ENCODE results near the gene KRT6A.
"Not testable (repeated sequence)": the region's sequence is repeated elsewhere in the genome, so short reads cannot be mapped to it uniquely, and the experiment has no call there.

KRT6A gene

DNA sequence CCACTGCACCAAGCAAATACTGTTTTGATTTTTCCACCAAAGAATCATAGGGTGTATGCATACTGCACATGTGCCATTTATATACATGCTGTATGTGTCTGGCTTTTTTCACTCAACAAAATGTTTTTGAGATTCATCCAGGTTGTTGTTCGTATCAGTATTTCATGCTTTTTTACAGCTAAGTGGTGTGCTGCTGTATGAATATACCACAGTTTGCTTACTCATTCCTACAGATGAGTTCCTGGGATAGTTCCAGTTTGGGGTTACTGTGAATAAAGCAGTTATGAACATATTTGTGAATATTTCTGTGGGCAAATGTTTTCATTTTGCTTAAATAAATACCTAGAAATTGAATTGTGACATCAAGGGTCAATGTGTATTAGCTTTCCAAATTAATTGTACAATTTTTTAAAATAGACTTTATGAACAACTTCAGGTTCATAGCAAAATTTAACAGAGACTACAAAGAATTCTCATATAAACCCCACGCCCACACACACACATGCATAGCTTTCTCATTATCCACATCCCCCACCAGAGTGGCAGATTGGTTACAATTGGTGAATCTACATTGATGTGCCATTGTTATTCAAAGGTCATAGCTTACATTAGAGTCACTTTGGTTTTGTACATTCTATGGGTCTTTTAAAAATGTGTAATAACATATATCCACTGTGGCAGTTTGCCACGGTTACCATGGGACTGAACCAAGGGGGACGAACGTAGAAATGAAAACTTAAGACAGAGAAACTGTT is 6.9 kb upstream of the KRT6A start:
- DNase-seq = no peak

DNA sequence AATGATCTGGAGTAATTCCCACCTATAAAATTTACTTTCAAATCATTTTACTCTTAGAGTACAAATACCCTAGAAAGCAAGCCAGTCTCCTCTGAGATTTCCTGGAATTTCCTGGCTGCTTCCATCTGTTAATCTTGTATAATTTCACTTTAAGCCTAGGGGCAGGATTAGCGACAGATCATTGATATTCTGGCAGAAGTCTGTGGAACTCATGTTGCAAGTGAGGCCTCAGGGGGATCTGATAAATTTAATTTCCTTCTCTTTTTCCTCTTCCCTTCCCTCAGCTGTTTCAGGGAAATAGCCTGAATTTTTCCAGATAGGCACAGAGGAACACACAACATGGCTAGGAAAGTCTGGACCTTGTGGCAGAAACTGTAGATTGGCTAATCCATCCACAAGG is 5.9 kb upstream of the KRT6A start:
- DNase-seq = no peak

DNA sequence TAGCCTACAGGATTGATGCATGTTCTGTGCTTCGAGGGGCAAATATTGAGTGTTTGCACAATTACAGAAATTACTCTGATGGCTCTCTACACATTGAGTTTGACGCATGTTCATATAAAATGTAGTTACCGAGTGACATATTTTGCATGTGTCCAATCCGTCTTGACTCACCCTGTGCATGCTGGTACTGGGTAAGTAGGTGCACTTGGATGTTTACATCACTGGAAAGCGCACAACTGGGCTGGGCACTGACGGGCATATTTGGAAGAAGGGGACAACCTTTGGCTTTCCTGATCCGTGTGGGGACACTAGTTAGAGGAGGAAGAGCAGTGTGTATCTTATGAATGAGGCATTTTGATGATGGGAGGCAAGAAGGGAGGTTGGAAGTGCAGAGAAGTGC is 4.9 kb upstream of the KRT6A start:
- DNase-seq = no peak

DNA sequence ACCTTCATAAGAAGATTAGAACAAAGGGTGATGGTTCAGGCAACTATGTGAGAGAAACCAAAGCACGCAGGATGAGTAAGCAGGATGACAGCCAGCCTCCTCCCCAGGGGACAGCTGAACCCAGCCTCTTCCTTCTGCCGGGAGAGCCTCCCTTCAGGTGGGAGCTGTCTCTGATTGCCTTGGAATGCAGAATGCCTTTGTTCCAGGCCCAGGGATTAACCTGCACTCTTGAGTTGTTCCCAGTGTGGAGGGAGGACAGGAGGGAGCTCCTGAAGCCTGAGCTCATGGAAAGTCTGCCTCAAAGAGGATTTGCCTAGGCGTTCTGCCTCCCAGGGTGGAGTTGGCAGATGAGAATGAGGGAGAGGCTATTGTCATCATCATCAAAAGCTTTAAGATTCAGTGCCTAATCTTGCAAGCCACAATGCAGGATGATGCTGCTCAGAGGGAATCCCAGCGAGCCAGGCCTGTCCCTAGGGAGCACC is 3.6 kb upstream of the KRT6A start:
- DNase-seq = no peak

DNA sequence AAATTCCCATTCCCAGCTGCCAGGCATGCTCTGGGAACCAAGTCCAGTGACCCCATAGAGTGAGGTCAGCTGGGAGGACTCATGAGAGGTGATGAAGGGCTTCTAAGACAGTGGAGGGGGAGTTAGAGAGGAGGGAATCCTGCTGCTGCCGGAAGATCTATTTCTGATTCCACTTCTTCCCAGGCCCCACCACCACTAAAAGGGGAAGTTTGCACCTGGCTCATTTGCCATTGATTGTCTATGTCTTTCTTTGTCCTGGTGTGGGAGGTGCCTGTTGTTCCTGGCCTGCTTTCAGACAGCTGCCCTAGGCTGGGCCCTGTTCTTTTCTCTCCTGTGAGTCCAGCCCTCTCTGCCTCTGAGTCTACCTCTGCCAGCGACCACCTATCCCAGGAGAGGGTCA is 3.0 kb upstream of the KRT6A start:
- no peak for DNase-seq

DNA sequence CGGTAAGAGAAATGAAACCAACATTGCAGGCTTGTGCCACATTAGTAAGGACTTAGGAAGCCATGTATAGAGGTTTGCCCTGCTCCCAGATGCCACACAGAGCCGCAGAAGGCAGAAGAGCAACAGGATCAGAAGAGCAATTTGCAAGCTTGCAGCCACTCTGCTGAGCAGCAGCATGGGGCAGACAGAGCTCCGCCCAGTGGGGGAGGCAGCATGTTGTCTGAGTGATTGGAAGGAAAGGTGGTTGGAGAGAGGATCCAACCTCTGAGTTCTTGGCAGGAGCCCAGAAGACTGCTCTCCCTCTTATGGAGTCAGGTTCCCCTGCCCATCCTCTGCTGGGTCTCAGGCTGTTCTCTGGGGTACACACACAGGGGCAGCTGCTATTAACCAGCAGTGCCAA is 2.3 kb upstream of the KRT6A start:
- DNase-seq = no peak

DNA sequence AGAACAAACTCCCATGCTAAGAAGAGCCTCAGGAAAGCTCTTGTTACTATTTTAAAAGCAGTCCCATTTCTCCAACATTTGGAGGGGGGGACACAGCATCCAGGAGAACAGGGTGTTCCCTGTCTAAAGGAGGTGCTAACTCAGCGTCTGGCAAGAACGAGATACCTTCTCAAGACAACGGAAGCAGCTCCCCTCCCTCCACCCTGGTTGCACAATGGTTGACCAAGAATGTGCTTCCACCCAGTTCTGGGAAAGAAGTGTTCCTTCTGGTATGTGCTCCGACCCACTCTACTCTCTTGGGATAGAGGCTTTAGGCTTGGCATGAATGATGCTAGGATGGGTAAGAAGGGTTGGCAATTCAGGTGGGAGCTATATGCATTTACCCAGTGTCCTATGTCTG is 1.5 kb upstream of the KRT6A start:
- DNase-seq = no peak

DNA sequence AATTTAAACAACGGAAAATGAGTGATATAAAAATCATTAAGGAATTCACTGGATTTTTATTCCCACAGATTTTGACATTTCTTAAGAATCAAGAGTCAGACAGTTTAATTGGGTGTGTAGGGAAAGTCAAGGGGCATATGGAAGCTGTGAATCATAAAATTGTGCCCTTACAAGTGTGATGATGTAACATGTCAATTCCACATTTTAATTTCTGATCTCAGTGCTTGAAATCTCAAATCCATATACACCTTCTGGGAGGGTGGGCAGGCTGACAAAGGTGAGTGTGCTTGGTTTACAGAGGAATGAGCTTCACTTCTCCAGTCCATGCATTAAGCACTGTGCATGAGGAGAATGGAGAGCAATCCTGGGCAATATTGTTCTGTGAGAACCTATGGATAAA is 1.0 kb upstream of the KRT6A start:
- DNase-seq = no peak

DNA sequence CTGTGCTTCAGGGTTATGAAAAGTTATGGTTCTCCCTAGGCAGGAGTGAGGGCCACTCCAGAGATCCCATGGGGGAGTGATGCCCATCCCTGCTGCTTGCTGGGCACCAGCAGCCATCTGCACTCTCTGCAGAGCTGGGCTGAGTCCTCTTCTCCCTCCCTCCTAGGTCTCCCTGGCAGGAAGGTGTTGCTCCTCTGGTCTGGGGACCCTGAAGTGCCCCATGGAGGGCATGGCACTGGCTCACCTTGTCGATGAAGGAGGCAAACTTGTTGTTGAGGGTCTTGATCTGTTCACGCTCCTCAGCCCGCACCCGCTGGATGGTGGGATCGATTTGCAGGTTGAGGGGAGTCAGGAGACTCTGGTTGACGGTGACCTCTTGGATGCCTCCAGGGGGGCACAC is 652 bp downstream of the KRT6A start:
- DNase-seq = not testable (repeated sequence)

DNA sequence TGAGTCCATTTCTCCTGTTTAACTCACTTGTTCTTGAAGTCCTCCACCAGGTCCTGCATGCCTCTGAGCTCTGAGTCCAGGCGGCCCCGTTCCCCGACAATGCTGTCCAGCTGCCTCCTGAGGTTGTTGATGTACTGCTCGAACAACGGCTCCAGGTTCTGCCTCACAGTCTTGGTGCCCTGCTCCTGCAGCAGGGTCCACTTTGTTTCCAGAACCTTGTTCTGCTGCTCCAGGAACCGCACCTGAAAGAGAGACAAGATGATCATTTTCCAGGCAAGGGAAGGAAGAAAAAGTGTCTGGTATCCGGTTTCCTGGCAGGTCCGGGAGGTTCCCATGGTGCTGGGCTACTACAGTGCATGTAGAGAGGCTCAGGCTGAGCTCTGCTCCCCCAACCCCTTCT is 1.6 kb downstream of the KRT6A start:
- DNase-seq = not testable (repeated sequence)

DNA sequence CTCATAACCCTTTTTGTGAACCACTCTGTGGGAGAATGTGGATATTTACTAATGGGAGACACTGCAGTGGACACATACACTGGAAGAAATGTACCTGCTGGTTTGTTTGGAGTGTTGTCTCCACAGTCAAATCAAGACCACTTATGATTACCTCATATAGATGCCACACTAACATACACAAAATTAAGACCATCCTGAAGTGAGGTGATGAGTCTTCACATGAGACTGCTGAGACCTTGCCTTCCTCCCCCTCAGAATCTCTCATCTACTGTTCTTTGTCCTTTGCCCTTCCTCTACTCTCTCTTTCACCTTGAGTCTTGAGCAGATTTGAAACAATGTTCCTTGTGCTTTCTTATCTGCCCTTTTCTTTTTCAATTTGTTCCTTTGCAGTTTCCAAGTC is 4.3 kb downstream of the KRT6A start:
- DNase-seq = no peak

DNA sequence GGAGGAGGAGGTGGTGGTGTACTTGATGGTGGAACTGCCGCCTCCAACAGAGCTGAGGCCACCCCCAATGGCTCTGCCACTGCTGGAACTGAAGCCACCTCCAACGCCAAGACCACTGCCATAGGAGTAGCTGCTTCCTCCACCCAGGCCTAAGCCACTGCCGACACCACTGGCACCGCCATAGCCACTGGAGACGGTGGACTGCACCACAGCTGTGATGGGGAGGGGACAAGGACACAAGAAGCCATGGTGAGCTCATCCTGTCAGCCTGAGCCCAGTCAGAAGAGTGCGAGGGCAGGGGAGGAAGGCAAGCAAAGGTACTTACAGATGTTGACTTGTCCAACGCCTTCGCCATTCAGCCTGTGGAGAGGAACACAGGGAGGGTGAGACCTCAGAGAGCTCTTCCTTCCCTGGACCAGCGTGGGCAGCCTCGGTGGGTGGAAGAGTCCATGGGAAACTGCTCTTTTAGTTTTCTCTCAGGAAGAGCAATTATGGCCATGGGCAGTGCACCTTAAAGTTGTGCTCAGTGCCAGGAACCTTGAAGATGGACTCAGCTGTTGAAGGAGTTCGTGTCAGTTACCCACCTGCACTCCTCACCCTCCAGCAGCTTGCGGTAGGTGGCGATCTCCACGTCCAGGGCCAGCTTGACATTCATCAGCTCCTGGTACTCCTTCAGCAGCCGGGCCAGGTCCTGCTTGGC is 5.2 kb downstream of the KRT6A start:
- not testable (repeated sequence) for DNase-seq

DNA sequence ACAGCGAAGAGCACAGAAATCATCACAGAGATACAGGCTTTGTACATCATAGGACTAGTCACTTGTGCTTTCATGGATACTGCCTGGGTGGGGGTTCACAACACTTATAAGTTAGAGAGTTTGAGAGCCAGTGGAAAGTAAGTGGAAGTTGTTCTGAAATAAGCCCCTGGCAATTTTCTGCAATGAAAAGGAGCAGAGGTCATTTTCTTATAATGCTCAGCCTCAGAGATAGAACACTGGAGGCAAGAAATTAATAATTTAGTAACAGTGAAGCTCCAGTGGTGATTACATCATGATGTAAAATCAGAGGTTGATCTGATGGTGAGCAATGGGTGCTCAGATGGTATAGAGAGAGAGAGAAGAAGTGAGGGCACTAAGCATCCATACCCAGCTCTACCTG is 5.8 kb downstream of the KRT6A start:
- DNase-seq = no peak

DNA sequence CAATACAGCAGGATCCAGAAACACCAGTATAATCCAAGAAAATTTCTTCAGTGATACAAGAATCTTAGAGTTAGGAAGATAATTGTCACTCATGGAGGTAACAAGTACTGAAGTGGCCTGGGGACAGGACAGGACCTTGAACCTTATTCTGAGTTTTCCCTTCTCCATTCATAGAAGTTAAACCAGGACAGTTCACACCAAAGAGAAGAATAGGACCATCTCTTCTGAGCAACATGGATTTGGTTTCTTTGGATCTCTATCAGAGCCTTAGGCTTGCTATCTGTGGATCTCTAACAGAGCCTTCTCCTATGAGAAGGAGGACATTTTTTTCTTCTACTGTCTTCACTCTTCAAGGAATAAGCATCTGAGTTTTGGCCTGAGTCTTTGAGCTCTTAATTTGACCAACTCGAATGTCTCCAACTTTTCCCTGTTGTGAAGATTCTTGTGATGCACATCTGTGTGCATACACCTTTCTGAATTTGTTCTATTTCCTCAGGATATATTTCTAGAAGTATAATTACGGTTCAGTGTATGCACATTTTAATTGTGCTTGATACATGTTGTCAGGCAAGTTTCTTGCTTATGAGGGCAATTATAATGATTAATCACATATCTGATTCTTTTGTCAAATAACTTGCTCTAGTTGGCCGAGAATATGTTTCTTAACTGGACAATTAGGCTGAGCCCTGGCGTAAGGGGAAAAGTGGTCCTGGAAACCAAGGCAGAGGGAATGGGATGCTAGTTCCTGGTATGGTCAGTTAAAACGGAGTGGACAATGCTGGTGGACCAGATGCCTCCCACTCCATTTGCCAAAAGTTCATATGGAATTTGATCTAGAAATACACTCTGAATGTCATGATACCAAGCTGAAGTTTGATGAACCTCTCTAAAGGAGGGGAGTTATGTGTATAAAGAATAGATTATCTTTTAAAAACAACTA is 6.6 kb downstream of the KRT6A start:
- no peak for DNase-seq

DNA sequence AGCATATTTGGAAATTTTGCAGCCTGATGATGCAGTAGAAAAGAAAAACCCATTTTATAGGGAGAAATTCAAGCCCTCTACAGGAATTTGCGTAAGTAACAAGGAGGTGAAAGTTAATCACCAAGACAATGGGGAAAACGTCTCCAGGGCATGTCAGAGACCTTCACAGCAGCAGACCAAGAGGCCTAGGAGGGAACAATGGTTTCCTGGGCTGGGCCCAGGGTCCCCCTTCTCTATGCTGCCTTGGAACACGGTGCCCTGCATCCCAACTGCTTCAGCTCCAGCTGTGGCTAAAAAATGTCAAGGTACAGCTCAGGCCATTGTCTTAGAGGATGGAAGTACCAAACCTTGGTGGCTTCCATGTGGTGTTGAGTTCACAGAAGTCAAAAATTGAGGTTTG is 13.0 kb downstream of the KRT6A start:
- DNase-seq = no peak

DNA sequence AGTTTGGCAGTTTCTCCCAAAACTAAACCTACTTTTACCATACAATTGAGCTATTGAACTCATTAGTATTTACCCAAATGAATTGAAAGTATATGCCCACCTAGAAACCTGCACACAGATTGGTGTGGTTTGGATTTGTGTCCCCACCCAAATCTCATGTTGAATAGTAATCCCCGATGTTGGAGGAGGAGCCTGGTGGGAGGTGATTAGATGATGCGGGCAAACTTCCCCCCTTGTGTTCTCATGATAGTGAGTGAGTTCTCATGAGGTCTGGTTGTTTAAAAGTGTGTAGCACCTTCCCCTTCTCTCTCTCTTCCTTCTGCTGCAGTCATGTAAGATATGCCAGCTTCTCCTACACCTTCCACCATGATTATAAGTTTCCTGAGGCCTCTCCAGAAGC is 15.4 kb downstream of the KRT6A start:
- DNase-seq = no peak

DNA sequence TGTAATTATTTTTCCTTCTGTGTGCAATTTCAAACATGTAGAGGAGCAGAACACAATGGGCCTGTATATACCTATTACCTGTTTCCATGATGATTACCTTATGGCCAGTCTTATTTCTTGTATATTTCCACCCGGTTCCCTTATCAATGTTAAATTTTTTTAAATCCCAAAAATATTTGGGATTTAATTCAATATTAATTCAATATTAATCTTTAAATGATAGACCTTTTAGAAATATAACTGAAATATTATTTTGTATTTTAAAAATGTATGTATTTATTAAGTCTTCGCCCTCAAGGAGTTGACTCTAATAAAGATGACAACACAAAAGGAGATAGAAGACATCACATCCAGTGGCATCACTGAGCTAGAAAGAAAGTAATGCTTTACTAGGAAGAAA is 18.8 kb downstream of the KRT6A start:
- DNase-seq = no peak

DNA sequence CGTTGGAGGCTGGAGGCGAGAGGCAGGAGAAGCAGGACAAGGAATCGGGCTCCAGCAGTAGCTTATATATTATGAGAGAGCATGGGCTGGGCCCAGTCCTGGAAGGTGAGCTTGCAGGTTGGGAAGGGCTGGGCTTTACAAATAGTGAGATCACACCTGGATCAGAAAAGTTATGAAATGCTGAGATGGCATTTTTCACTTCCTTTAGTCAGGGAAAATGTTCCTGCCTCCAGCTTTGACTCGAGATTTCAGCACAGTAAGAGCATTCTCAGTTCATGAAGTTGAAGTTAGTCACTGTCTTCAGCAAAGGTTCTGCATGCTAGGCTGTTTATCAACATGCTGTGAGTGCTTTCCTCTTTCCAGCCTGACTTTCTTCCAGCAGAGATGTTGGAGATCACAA is 19.3 kb downstream of the KRT6A start, which contains the start of gene KRT6C:
Gene KRT6C, minus strand, starts transcription at position 38 of the 400 bp plus-strand sequence. CDS start 68 bp downstream, outside the sequence.
- DNase-seq = no peak

DNA sequence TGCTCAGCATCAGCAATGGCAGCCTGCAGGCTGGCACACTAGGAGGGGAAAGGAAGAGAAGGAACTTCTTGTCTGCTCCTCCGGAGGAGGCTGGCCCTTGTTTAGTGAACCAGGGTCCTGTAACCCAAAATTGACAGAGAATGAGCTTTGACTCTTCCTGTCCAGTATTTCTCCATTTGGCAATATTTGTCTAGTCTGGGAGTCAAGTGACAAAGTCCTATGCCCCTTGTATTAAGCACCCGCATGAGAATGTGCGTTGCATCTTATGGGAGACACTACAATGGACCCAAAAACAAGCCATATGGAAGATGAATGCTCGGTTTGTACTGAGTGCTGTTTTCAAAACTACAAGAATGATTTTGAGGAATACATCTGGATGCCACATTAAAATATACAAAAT is 23.2 kb downstream of the KRT6A start:
- DNase-seq = no peak

DNA sequence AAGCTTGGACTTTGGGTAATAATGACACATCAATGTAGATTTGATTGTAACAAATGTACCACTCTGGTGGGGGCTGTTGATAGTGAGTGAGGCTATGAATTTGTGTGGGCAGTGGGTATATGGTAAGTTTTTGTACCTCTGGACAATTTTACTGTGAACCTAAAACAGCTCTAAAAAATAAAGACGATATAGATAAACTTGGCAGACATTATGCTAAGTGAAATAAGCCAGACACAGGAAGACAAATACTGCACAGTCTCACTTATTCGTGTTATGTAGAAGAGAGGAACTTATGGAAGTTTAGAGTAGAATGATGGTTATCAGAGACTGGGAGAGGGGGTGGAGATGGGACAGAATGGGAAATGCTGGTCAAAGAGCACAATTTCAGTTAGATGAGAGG is 28.2 kb downstream of the KRT6A start:
- no peak for DNase-seq

DNA sequence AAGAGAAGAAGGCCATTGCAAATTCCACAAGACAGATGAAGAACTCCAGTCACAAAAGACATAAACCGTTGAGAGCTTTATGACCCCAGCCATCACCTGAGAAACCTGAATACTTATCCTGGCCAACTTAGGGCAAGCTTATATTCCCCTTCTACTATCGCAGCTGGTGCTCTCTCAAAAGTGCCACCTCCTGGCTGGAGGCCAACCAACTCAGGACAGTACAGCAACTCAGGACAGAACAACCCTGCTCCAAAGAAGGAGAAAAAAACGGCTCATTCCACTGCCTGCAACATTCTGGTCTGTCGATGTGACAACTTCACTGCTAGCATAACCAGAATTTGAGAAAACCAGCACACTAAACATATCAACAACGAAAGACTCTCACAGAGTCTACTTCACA is 31.4 kb downstream of the KRT6A start:
- no peak for DNase-seq

DNA sequence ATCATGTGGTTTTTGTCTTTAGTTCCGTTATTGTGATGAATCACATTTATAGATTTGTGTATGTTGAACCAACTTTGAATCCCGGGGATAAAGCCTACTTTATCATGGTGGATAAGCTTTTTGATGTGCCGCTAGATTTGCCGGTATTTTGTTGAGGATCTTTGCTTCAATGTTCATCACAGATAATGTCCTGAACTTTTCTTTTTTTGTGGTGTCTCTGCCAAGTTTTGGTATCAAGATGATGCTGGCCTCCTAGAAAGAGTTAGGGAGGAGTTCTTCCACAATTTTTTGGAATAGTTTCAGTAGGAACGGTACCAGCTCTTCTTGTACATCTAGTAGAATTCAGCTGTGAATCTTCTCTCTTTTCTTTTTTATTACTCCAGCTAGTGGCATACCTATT is 34.2 kb downstream of the KRT6A start:
- no peak for DNase-seq

DNA sequence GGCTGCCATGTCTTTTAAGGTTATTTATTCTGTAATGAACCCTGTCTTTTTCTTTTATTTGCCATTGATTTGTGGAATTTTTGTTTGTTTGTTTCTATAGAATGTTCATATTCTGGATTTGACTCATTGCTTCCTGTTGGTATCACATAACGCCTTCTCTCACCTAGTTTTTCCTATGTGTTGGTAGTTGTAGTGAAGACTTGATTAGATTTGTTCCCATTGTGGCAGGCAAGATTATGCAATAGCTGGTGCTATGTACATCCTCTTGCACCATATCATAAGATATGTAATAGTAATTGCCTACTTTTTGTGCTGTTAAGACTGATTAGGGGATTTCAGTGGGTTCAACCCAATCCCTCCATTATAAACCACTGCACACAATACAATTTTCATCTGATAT is 37.2 kb downstream of the KRT6A start:
- DNase-seq = no peak

All from stimulated activated CD4-positive, alpha-beta T cell treated with anti-CD3 and anti-CD28 coated beads, Interleukin-4, amount 100 ng/mL, for 1 hour (primary cell).